ENCODE data around the gene TPO.
"Not testable (repeated sequence)": the region's sequence is repeated elsewhere in the genome, so short reads cannot be mapped to it uniquely, and the experiment has no call there.

TPO gene

DNA sequence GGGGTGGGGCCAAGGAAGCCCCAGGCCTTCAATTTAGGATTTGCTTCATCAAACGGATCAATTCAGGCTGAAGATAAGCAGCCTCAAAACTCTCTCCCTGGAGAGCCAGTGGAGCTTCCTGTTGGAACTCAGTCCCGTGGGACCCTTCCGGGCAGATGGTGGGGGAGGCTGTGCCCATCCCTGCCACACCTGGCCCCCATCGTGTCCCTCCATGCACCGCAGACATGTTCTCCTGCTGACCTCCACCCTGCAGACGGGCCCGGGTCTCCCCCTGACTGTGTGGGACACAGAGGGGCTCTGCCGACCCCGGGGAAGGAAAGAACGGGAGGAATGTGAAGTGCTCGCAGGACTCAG lies 144.2 kb downstream of the TPO start:
- DNase-seq (ENCODE audit: low read depth): no peak

DNA sequence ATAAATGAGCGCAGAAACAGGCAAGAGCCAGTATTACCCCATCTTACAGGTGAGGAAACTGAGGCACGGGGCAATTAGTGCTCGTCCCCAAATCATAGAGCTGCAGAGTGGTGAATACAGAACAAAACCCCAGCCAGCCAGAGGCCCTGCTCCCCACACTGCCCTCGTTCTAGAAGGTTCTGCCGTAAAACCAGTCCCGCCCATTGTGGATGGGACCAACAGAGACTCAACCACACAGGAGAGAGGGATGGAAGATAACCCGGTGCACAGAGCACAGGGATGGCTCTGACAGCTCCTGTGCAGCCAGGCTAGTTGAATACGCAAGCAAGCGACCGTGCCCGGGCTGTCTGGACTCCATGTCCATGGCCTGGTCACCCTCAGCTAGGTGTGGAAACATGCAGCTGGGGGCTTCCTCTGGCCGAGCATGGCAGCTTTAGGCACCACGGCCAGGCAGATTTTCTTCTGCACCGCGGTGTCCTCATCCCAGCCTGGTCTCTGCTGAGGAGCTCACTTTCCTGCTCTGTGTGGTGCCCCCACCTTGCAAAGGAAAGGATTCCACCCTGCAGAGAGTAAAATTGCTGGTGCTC lies 146.4 kb downstream of the TPO start:
- DNase-seq (ENCODE audit: low read depth): no peak

- no peak for DNase-seq (ENCODE audit: low read depth)
These were observed 148.0 kb downstream of the TPO start for GRCh38 chr2:1561259-1561658.

GRCh38 chr2:1561811-1562421 lies 148.7 kb downstream of the TPO start:
- DNase-seq (ENCODE audit: low read depth): no peak

GRCh38 chr2:1563084-1563857 lies 150.0 kb downstream of the TPO start:
- no peak for DNase-seq (ENCODE audit: low read depth)

- peak; percentile 5 for DNase-seq (ENCODE audit: low read depth)
These were observed 151.0 kb downstream of the TPO start for GRCh38 chr2:1563943-1564891.

GRCh38 chr2:1567556-1568344 lies 154.5 kb downstream of the TPO start:
- DNase-seq (ENCODE audit: low read depth): no peak

- DNase-seq (ENCODE audit: low read depth): not testable (repeated sequence)
These were observed 155.0 kb downstream of the TPO start for GRCh38 chr2:1568345-1568668.

DNA sequence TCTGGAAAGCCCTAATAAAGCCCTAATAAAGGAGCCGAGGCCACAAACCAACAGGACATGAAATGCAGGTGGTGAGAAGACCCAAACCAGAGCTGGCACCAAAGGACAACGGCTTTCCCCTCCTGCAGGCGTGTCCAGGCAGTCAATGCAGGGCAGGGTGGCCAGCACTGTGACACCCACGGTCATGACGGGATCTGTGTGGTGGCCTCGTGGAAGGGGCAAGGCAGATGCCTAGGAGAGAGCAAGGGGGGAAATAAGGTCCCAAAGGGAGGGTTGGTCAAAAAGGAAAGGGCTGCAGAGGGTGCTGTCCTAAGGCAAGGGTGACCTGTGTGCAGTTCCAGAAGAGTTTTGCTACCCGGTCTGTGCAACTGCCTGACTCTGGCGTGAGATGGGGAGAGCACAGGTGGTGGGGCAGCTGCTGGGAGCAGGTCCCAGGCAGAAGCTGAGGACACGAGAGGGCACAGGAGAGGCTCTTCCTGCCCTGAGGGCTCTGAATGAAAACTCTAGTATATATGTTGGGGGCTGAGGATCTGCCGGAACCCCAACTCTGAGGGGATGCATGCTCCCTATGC lies 156.7 kb downstream of the TPO start:
- DNase-seq (ENCODE audit: low read depth): no peak

DNA sequence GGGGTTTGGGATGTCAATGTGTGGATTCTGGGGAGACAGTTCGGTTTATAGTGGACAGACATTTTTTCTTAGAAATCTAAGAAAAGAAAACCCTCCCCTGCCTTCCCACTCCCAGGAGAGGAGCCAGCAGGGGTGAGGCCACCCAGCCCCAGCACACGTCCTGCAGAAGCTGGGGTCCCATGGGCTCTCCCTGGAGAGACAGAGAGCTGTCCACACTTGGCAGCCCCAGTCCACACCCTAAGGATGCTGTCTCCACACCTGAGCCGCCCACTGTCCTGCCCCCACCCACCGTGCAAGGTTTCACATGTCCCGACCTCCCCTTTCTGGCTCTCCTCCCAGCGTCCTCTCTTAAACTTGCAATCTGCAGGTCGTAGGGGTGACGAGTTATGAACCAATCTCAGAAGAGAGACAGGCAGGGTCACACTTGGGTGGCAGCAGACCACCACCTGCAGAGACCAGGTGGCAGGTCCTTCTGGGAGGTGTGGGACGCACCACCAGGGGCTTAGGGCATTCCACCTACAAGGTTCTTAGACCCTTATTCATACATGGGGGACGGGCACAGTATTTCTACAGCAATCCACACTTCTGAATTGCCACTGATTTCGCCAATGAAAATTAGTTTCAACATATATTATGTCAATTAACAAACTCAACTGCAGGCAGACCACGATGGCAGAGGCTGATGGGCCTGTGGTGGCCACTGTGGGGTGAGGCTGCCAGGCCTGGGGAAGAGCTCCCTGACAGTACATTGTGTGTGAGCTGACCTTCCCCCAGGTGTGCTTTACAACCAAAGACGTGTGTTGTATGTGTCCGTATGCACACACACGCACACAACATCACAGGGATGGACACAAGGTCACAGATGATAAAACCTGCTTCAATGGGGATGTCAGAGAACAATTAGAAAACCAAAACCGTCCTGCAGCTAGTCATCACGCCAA lies 158.5 kb downstream of the TPO start:
- no peak for DNase-seq (ENCODE audit: low read depth)

- no peak for DNase-seq (ENCODE audit: low read depth)
These were observed 159.4 kb downstream of the TPO start for GRCh38 chr2:1572638-1573037.

GRCh38 chr2:1577846-1578245 lies 164.6 kb downstream of the TPO start:
- DNase-seq (ENCODE audit: low read depth): no peak

DNA sequence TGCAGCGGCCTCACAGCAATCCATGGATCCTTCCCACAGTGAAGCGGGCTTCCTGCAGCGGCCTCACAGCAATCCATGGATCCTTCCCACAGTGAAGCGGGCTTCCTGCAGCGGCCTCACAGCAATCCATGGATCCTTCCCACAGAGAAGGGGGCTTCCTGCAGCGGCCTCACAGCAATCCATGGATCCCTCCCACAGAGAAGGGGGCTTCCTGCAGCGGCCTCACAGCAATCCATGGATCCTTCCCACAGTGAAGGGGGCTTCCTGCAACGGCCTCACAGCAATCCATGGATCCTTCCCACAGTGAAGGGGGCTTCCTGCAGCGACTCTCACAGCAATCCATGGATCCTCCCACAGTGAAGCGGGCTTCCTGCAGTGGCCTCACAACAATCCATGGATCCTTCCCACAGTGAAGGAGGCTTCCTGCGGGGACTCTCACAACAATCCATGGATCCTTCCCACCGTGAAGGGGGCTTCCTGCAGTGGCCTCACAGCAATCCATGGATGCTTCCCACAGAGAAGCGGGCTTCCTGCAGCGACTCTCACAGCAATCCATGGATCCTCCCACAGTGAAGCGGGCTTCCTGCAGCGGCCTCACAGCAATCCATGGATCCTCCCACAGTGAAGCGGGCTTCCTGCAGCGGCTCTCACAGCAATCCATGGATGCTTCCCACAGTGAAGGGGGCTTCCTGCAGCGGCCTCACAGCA lies 168.1 kb downstream of the TPO start:
- not testable (repeated sequence) for DNase-seq (ENCODE audit: low read depth)

- DNase-seq (ENCODE audit: low read depth): no peak
These were observed 168.8 kb downstream of the TPO start for GRCh38 chr2:1581965-1582625.

- no peak for DNase-seq (ENCODE audit: low read depth)
These were observed 169.7 kb downstream of the TPO start for GRCh38 chr2:1582891-1583341.

- DNase-seq (ENCODE audit: low read depth): no peak
These were observed 170.8 kb downstream of the TPO start for GRCh38 chr2:1584051-1584531.

- DNase-seq (ENCODE audit: low read depth): no peak
These were observed 171.6 kb downstream of the TPO start for GRCh38 chr2:1584691-1585485.

DNA sequence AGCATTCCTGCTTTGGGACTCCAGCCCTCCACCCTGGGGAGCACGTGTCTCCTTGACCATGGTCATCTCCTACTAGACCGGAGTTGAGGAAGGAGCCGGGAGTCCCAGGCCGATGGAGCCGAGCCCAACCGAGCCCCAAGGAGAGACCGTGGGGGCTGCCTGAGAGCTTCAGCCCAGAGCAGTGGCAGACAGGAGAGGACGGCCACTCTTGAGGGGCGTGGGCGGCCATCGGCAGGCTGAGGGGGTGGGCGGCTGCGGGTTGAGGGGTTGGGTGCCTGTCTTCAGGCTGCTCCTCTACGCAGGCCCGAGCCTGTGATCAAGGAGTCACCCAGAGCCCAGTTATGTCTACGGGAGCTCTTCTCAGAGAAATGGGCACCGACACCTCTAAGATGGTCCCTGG lies 172.4 kb downstream of the TPO start:
- DNase-seq (ENCODE audit: low read depth): no peak
